NCI-H2171 treated with DMSO at 0.1 percent for 48 hours (cell line): ENCODE measurements around the gene ARAP2.

Source experiments
- DNase-seq: peaks from one replicate; lab custom pipeline; 2025; lab: John Stamatoyannopoulos, UW

ARAP2 gene, protein sequence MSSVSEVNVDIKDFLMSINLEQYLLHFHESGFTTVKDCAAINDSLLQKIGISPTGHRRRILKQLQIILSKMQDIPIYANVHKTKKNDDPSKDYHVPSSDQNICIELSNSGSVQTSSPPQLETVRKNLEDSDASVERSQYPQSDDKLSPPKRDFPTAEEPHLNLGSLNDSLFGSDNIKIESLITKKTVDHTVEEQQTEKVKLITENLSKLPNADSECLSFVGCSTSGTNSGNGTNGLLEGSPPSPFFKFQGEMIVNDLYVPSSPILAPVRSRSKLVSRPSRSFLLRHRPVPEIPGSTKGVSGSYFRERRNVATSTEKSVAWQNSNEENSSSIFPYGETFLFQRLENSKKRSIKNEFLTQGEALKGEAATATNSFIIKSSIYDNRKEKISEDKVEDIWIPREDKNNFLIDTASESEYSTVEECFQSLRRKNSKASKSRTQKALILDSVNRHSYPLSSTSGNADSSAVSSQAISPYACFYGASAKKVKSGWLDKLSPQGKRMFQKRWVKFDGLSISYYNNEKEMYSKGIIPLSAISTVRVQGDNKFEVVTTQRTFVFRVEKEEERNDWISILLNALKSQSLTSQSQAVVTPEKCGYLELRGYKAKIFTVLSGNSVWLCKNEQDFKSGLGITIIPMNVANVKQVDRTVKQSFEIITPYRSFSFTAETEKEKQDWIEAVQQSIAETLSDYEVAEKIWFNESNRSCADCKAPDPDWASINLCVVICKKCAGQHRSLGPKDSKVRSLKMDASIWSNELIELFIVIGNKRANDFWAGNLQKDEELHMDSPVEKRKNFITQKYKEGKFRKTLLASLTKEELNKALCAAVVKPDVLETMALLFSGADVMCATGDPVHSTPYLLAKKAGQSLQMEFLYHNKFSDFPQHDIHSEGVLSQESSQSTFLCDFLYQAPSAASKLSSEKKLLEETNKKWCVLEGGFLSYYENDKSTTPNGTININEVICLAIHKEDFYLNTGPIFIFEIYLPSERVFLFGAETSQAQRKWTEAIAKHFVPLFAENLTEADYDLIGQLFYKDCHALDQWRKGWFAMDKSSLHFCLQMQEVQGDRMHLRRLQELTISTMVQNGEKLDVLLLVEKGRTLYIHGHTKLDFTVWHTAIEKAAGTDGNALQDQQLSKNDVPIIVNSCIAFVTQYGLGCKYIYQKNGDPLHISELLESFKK (N-terminal part only)

DNA sequence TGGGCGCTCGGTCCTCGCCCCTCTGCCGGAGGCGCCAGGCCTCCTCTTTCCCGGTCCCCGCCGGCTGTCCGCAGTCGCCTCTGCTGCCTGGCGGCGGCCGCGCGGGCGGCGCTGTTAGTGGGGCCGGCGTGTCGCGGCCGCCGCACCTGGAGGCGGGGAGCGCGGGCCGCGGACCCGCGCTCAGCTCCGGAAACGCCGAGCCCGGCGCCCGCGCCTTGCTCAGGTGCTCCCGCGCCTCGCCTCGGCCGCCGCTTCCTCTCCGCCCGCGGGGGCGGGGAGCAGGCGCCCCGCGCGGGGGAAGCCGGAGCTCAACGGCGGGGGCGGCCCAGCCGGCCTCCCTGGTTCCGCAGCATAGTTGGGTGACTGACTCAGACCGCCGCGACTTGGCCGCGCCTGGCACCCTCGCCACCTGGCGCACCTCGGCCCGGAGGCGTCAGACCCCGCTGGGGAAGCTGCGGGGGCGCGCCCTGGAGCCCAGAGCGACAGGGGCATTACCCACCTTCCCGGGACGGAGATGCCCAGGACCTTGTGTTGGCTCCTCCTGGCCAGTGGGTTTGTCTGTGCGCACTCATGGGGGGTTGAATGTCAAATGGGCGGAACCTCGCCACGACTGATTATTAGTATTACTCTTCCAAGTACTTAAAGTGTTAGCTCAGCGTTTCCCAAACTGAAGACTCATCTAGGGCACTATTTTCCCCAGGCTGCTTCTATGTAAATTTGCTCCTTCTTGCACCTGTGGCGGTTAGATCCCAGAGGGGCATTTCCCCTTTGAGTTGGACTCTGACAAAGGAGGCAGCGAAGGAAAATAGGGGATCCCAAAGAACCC is at the start of gene ARAP2:
Gene ARAP2 (minus strand): TSS at position 258 of the 826 bp plus-strand sequence. CDS start 15,028 bp downstream, outside the sequence.
- DNase-seq: peak; percentile 31

DNA sequence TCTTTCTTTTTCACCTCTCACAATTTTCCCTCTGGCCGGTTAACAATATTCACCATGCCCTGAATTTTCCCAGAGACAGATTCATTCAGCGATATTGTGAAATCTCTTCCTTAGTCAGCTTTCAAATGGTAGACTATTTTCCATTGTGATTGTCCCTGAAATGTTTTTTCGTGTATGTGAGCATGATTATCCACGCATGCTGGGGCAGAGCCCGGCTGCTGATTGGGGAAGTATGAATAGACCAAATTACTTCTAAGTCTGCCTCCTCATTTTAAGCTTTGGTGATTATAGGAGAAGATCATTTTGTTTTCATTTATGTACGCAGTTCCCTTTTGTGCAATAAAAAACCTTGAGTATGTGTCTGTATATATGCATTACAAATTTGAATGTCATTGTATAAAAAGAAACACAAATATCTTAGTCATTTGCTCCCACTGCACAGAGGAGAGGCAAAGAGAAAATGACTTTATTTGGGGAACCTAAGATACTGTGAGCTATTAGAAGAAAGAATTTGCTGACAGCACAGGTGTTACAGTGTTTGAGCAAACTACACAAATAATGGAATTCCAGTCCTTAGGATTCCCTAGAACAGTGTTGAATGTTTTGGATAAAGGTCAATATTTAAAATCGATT is 48.4 kb upstream of the ARAP2 start:
- DNase-seq: no peak

DNA sequence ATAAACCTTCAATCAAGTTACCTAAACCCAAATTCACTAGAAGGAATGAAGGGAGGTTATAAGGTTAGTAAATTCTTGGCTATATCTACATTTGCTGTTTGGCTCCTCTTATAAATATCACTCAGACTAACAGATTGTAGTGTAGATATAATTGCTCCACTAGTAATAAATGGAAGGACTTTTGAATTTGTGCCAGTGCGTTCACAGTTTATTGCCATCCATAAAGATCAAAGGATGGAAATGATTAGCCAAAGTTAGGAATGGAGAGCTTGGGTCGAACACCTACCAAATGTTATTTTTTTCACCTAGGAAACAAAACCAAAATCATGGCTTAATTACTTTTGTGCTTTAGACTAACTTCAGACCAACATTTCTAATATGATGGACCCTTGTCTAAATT is 46.3 kb upstream of the ARAP2 start:
- DNase-seq: no peak

DNA sequence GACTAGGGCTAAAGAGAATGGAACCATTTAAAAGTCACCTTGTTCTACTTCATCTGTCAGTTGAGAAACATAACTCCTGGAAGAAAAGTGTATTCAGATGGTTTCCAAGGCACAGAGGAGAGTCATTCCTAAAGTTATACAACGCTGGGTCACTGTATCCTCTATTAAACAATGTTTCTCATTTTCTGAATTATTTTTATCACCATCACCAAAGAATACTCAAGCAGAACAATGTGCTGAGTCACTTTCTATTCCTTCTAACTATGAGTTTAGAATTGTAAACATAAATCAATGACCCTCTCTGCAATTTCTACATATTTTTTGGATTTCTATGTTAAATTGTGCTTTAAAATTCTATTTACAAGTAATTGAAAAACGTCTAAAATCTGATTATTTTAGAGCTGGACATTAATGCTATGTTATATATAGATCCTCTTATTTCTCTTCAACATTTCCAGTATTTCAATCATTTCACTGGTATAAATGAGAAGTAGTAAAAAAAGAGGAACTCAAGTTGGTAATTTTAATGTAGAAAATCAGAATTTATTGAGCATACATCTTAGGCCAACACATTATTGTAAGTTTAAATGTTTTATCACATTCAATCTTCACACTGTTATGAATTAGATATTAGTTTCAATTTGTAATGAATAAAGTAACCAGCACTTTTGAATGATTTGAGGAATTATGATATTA is 44.6 kb upstream of the ARAP2 start:
- DNase-seq: no peak

DNA sequence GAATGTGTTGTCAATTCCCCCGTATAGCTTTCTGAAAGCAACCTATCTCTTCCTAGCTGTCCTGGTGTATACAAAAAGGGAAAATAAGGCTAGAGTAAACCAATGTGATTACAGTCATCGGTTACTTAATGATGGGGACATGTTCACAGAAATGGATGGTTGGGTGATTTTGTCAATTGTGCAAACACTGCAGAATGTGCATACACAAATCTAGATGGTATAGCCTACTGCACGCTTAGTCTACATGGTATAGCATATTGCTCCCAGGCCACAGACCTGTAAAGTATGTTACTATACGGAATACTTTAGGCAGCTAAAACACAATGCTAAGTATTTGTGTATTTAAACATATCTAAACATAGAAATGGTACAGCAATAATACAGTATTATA is 42.2 kb upstream of the ARAP2 start:
- no peak for DNase-seq

DNA sequence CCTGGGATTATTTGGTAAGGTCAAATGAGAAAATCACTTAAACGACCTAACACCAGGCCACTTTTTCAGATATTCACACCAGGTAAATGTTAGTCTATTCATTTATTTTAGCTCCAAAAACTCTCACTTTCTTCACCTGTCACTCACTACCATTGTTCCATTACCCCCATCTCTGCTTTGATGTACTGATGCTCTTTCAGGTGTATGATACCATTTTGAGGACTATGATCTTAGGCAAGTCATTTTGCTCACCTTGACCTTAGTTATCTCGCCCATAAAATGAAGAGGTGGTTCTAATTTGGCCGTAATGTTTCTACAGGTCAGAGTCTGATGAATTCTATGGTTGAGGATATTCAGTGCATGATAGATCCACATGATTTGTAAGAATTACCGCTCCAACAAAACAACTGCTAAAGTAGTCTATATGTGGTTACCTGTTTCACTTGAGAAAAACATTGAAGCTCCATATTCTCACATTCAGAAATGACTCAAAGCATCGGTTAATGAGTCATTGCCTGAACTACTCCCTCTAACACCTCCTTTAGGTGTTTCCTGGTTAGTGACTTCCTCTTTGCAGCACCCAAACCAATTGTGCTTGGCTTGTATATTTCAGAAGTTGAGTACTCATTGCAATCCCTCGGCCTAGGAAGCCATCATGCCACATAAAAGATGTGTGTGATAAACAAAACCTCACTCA is 41.6 kb upstream of the ARAP2 start:
- no peak for DNase-seq

DNA sequence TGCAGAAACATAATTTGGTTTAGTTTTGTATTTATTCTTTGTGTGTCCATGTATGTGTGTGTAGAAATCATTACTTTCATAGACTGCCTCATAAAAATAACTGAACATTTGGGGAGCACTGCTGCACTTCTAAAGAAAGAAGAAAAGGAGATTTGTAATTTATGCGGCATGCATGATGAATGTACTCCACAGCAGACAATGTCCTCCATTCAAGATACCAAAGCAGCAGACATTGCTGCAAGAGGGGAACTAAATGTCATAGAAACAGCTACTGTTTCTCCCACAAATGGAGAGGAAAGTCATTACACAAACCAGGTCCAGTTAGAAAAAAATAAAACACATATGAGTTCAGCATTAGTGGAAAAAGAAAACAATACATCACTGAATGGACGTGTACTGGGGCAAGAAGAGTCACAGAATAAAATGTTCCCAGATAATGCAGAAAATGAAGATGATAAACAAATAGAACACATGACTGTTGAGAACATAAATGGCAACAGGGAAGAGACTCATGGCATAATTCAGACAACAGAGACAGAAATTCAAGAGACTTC is 39.7 kb upstream of the ARAP2 start:
- DNase-seq: no peak

DNA sequence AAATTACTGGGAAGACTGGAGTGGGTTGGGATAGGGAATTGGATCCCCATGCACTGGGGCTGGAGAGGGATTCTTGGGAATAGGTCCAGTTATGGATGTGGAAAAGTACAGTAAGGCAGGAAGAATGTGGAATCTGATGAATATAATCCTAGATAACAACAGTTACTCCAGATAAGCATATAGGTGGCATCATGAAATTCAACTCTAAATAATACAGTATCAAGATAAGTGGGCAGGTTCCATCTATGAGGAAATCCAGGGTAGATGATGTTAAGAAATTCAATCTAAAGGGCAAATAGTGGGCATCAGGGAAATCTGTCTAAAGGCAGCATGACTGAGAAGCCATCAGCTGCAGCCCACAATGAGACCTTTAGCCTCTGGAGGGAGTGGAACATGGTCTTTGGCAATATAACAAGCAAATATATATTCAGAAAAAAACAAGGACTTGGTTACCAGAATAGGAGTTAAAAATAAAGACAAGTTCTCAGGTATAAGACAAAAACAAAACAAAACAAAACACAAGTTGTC is 38.3 kb upstream of the ARAP2 start:
- no peak for DNase-seq

DNA sequence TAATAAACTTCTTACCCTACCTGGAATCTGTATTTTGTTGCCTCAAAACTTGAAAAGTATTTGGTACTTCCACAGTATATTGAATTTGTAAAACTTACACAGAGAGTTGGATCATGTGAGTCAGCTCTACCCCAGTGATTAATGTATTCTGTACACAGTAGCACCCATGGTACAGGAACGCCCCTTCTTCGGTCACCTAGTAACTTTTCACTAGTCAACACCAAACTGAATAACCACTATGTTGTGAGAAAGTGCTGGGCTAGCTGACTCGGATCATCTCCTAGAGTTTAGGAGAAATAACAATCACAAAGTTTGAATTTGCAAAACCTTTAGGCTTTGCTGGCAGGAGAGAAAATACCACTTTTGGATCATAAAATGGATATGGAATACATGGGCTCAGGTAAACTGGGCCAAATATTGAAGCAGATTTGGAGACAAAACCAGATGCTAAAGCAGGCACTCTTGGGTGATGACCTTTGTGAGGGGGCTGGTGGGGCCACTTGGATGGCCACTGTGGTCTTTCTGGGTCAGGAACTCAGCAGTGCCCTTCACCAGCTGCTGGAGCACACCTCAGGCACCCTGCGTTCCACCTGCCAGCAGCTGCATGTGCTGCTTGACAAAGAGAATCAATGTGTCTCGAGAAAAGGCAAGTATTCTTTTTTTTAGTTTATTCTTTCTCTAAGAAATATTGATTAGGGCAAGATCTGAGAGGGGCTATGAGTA is 37.2 kb upstream of the ARAP2 start, which contains the start of gene DTHD1:
Gene DTHD1 (plus strand): TSS at position 233 of the 723 bp plus-strand sequence. CDS start 143 bp downstream, at position 376.
- DNase-seq: no peak

DNA sequence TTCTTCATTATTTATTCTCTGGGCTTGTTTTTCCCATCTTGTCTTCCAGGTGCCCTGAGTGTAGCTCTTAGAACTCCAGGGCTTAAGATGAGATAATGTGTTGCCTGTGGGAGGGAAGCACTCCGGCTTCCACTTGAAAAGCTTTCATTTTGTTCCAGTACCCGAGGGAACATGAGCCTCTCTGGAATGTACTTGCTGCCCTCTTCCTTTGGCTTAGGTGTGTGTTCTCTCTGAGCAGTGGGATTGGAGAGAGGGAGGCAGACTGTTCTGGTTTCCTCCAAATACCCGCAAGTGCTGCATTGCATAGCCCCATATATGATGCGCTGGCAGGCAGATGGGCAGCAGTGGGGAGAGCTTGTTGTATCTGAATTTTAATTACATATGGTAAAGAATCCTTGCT is 36.2 kb upstream of the ARAP2 start:
- no peak for DNase-seq

DNA sequence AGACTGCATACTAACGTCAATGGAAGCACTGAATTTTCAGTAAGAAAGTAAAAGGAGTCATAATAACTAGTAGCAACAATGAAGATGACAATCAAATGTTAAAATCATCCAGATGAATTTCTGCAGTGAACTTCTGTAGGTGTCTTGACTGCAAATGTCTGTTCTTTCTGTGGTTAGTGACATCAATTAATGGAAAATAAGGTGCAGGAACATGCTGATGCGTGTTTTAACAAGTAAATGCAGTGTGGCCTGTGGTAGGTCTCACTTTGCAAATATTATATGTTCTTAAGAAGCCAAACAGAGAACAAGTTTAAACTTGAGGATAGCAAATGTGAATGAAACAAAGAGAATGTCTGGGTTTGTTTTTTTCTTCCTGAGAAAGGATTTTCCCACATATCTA is 34.5 kb upstream of the ARAP2 start:
- DNase-seq: no peak

DNA sequence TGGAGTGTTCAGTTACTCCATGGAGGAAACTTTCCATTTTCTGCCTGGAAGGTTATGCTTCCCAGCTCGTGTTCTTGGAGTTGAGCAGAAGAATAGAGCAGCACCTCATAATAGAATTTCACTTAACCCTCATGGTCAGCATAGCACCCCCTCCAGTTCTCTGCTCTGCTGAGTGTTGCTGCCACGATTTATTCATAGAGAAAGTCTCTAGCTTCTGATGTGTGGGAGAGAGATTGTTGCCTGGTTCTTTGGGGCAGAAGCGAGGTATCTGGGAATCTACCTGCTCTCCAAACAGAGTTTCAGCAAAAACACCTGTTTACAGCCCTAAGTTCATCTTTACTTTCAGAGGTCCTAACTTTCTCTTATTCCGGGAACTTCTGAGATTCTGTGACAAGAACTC is 33.2 kb upstream of the ARAP2 start:
- DNase-seq: no peak

DNA sequence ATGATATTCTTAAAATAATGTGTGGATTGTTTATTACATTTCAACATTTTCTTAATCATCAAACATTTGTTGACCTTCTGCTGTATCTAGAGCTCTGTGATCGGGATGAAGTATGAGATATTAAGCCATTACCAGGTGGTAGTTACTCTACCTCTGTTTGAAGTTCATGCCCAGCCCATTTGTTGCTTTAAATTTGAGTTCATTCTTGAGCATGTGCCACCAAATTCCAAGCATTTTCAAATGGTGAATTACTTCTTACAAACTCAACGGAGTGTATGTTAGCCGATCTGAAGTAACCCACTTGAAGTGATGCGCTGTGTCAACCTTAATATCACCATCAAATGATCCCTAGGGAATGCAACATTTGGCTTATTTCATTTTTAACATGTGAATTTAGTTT is 29.8 kb upstream of the ARAP2 start:
- no peak for DNase-seq

DNA sequence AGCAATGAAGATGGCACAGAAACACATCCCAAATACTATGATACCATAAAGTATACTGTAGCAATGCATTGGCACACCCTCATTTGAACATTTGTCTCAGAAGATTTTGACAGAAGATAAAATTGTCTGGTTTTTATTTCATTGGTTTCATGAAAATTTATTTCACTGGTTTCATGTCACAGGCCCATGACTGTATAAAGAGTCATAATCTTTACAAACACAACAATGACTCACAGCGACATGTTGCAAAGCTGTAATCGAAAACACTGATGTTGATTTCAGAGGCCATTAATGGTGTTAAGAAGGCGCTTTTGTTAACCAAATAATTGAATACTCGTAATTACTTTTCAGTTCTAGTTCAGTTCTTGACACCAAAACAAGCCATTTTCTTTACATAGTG is 29.0 kb upstream of the ARAP2 start:
- DNase-seq: no peak

DNA sequence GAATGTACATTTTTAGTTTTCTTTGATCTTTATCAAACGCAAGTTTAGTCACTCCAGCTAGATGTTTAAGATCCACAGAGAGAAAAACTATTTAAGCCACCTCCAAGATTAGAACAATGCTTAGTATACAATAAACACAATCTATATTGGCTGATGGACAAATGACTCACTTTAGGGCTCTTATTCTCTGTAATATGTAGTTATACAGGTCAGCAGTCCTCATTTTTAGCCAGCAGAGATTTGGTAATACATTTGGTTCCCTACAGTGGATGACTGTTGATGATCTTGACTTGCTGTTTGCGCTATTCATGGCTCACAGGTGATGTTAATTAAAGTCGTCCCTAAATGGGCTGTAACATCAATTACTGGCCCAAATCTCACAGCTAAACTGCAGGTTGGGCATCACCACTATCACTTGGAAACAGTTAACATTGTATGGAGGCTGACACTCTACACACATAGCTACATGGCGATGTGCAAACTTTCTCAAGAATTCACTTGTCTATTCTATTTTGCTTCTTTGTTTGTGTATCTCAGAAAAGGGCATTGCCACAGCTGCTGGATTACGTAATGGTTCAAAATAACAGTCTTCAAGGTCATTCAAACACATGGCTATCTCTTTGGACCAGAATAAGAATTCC is 25.3 kb upstream of the ARAP2 start:
- no peak for DNase-seq

DNA sequence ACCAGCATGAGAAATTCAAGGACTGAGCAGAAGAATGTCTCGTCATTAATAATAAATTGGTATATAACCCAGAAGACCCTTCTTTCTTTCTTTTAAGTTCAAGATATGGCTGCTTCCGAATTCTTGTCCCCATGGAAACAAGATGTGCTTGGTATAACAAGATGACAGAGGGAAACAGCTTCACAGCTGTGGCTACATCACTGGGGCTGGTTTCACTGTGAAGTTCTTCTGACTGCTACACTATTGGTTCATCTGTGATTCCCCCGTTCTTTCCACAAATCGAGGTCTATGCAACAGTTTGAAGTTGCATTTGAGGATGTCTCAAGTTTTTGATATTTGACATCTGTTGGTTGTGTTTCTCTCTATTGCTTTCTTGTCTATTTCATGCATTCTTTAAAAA is 24.8 kb upstream of the ARAP2 start:
- no peak for DNase-seq

DNA sequence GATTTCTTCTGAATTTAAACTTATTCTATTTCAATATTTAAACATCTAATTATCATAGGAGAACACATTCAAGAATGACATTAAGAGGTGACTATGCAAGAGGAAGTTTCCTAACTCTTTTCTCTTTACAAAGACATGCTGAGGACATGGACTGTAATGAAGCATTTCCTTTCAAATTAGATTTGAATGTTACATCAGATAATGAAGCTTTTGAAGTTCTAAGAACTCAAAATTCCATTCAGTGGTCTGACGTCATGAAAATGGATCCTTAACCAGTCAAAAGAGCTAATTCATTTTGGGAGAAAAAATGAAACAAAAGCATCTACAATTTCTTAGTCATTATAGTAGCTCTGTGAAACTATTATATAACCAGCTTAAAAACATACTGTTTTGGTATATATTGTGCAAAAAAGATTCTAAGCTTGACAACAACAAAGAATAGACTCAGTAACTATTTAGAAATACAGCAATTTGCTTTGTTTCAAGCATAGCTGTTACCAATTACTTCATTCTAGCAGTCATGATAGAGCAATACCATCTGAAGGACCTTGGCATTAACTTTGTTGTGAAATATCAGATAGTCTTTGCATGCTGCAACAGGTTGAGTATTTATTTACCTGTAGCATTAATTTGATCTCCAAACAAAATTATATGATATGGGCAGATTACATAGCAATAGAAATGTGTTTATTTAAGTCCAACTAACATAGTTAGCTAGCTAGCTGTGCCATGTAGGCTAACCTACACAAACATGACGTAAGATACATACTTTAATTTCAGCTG is 23.4 kb upstream of the ARAP2 start:
- no peak for DNase-seq
